DOHH2 (cell line): Measurements from ENCODE around the gene GPR15LG.

ENCODE experiments used
- H3F3A ChIP-seq: fragments of 200-600 bp; sonication (generic), shearing (Covaris generic); 2 replicates; pipeline ENCODE4 v1.6.0; 2016; ENCODE audit warnings: antibody characterized with exemption, mild to moderate bottlenecking; ENCODE audit not compliant: control insufficient read depth, insufficient read depth
- H3K27ac ChIP-seq: fragments of 200-600 bp; sonication (generic); 2 replicates; pipeline ENCODE4 v1.5.1; 2014; ENCODE audit warnings: low read depth, mild to moderate bottlenecking, low read length, moderate library complexity
- H3K27me3 ChIP-seq: fragments of 200-600 bp; sonication (generic); 2 replicates; pipeline ENCODE4 v1.6.1; 2014; ENCODE audit warnings: mild to moderate bottlenecking, low read length, mixed read lengths; ENCODE audit not compliant: control insufficient read depth
- H3K36me3 ChIP-seq: fragments of 200-600 bp; sonication (generic); 2 replicates; pipeline ENCODE4 v1.6.1; 2014; ENCODE audit warnings: mild to moderate bottlenecking, low read length, moderate library complexity, mixed read lengths; ENCODE audit not compliant: control insufficient read depth
- H3K4me1 ChIP-seq: fragments of 200-600 bp; sonication (generic); 2 replicates; pipeline ENCODE4 v1.6.1; 2014; ENCODE audit warnings: mild to moderate bottlenecking, low read length, mixed read lengths; ENCODE audit not compliant: control insufficient read depth
- H3K4me2 ChIP-seq: fragments of 200-600 bp; sonication (generic); 2 replicates; pipeline ENCODE4 v1.6.0; 2014; ENCODE audit warnings: mild to moderate bottlenecking, low read length, moderate library complexity
- H3K4me3 ChIP-seq: fragments of 200-600 bp; sonication (generic); 2 replicates; pipeline ENCODE4 v1.5.1; 2014; ENCODE audit warnings: mild to moderate bottlenecking, low read length, mixed read lengths
- H3K79me2 ChIP-seq: fragments of 200-600 bp; sonication (generic); 2 replicates; pipeline ENCODE4 v1.6.1; 2014; ENCODE audit warnings: mild to moderate bottlenecking, low read length, mixed read lengths; ENCODE audit not compliant: control insufficient read depth
- H3K9me2 ChIP-seq: fragments of 200-600 bp; sonication (generic); replicated peaks from 2 replicates; pipeline ENCODE4 v1.6.1; 2014; ENCODE audit warnings: mild to moderate bottlenecking, low read length, mixed read lengths; ENCODE audit not compliant: control insufficient read depth
- H3K9me3 ChIP-seq: fragments of 200-600 bp; sonication (generic); 2 replicates; pipeline ENCODE4 v1.6.1; 2014; ENCODE audit warnings: antibody characterized with exemption, low read length, mixed read lengths; ENCODE audit not compliant: control insufficient read depth, insufficient read depth
- H4K20me1 ChIP-seq: fragments of 200-600 bp; sonication (generic); 2 replicates; pipeline ENCODE4 v1.6.0; 2014; ENCODE audit warnings: low read depth, mild to moderate bottlenecking, antibody characterized with exemption, low read length, moderate library complexity; ENCODE audit not compliant: control insufficient read depth, insufficient read depth
- CTCF ChIP-seq: fragments of 200-600 bp; sonication (generic); IDR thresholded peaks from one replicate; pipeline ENCODE4 v1.5.1; 2014; ENCODE audit warnings: antibody characterized with exemption, mild to moderate bottlenecking, low read depth, low read length; ENCODE audit not compliant: poor library complexity, severe bottlenecking
- EZH2phosphoT487 ChIP-seq: fragments of 200-600 bp; sonication (generic); IDR thresholded peaks from 2 replicates; pipeline ENCODE4 v1.6.1; 2017; ENCODE audit warnings: borderline replicate concordance, mild to moderate bottlenecking, antibody characterized with exemption, low read length, moderate library complexity, mixed read lengths

The GPR15LG gene

GRCh38 chr10:84135836-84136235 lies 37.8 kb upstream of the GPR15LG start:
- H3K79me2 ChIP-seq = peaks cover 15% of the 10 kb centered on the region
- no peaks in the 10 kb centered on the region for H3K9me2 ChIP-seq
- peaks cover 13% of the 10 kb centered on the region for H3K4me1 ChIP-seq
- H3K36me3 ChIP-seq = peaks cover 6% of the 10 kb centered on the region
- H3F3A ChIP-seq = no peaks in the 10 kb centered on the region
- 0 out of 2 replicates have a peak, but pooled peaks cover 4% of the 10 kb centered on the region for H3K27me3 ChIP-seq
- H4K20me1 ChIP-seq = no peaks in the 10 kb centered on the region
- TF ChIP-seq CTCF (no peak), EZH2phosphoT487 (no peak)
- no peaks in the 10 kb centered on the region for H3K9me3 ChIP-seq
- H3K4me3 ChIP-seq = no peak overlapping the region
- no peak overlapping the region for H3K4me2 ChIP-seq
- H3K27ac ChIP-seq = no peak overlapping the region

GRCh38 chr10:84137811-84138210 lies 35.8 kb upstream of the GPR15LG start:
- no peaks in the 10 kb centered on the region for H3K9me3 ChIP-seq
- H3K4me3 ChIP-seq = no peak overlapping the region
- H3K27ac ChIP-seq = no peak overlapping the region
- H3K79me2 ChIP-seq = peaks cover 30% of the 10 kb centered on the region
- H3F3A ChIP-seq = no peaks in the 10 kb centered on the region; the same call in 1 of the 2 replicates
- H3K4me2 ChIP-seq = no peak overlapping the region
- H3K9me2 ChIP-seq = no peaks in the 10 kb centered on the region
- H3K36me3 ChIP-seq = peaks cover 25% of the 10 kb centered on the region
- peaks cover 21% of the 10 kb centered on the region for H3K4me1 ChIP-seq
- 0 out of 2 replicates have a peak, but pooled peaks cover 4% of the 10 kb centered on the region for H3K27me3 ChIP-seq
- no peak for TF ChIP-seq EZH2phosphoT487
- TF ChIP-seq CTCF = no peak
- no peaks in the 10 kb centered on the region for H4K20me1 ChIP-seq

- Histone ChIP-seq H3F3A (no peaks in the 10 kb centered on the region; the same call in 1 of the 2 replicates), H3K4me3 (peak overlapping the region; percentile 87), H3K36me3 (peaks cover 33% of the 10 kb centered on the region), H3K79me2 (peaks cover 30% of the 10 kb centered on the region), H3K4me1 (peaks cover 21% of the 10 kb centered on the region), H3K9me3 (no peaks in the 10 kb centered on the region), H3K27ac (no peak overlapping the region), H3K27me3 (0 out of 2 replicates have a peak, but pooled peaks cover 4% of the 10 kb centered on the region), H4K20me1 (no peaks in the 10 kb centered on the region), H3K9me2 (no peaks in the 10 kb centered on the region), H3K4me2 (peak overlapping the region; percentile 70)
- TF ChIP-seq CTCF (no peak), EZH2phosphoT487 (no peak)
These were observed 35.0 kb upstream of the GPR15LG start for GRCh38 chr10:84138478-84139125.
